HFF-Myc (cell line): Measurements from ENCODE around the gene KIF1A.

Experiments used
- DNase-seq: peaks from one replicate; pipeline ENCODE4 v3.0.0-alpha.2; 2011; ENCODE audit warnings: low read depth; ENCODE audit errors: extremely low read depth
- H3K4me3 ChIP-seq: replicated peaks from 2 replicates; pipeline ENCODE4 v1.5.1; 2011; ENCODE audit warnings: low read depth, mild to moderate bottlenecking, control low read depth, low read length
- TF ChIP-seq, protein P1 (sequence below): IDR thresholded peaks from 2 replicates; pipeline ENCODE4 v1.5.1; 2012; ENCODE audit warnings: mild to moderate bottlenecking, low read depth, low read length, control low read depth; ENCODE audit errors: missing control alignments

Gene KIF1A

DNA sequence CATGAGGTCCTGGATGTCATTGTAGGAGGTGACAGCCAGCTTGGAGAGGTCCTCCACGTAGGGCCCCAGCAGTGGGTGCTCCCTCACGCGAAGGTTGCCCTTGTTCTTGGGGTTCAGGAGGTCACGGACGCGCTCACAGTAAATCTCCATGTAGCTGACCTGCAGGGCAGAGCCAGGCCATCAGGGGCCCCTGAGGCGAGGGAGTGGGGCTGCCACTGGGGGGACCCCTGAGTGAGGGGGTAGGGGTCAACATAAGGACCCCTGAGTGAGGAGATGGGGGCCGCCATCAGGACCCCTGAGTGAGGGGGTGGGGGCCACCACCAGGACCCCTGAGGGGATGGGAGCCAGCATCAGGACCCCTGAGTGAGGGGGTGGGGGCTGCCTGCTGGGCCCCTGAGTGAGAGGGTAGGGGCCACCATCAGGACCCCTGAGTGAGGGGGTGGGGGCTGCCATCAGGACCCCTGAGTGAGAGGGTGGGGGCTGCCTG is 33.6 kb downstream of the KIF1A start:
- no peak for DNase-seq
- H3K4me3 ChIP-seq = no peak overlapping the region
- TF ChIP-seq, protein P1, sequence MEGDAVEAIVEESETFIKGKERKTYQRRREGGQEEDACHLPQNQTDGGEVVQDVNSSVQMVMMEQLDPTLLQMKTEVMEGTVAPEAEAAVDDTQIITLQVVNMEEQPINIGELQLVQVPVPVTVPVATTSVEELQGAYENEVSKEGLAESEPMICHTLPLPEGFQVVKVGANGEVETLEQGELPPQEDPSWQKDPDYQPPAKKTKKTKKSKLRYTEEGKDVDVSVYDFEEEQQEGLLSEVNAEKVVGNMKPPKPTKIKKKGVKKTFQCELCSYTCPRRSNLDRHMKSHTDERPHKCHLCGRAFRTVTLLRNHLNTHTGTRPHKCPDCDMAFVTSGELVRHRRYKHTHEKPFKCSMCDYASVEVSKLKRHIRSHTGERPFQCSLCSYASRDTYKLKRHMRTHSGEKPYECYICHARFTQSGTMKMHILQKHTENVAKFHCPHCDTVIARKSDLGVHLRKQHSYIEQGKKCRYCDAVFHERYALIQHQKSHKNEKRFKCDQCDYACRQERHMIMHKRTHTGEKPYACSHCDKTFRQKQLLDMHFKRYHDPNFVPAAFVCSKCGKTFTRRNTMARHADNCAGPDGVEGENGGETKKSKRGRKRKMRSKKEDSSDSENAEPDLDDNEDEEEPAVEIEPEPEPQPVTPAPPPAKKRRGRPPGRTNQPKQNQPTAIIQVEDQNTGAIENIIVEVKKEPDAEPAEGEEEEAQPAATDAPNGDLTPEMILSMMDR = no peak

DNA sequence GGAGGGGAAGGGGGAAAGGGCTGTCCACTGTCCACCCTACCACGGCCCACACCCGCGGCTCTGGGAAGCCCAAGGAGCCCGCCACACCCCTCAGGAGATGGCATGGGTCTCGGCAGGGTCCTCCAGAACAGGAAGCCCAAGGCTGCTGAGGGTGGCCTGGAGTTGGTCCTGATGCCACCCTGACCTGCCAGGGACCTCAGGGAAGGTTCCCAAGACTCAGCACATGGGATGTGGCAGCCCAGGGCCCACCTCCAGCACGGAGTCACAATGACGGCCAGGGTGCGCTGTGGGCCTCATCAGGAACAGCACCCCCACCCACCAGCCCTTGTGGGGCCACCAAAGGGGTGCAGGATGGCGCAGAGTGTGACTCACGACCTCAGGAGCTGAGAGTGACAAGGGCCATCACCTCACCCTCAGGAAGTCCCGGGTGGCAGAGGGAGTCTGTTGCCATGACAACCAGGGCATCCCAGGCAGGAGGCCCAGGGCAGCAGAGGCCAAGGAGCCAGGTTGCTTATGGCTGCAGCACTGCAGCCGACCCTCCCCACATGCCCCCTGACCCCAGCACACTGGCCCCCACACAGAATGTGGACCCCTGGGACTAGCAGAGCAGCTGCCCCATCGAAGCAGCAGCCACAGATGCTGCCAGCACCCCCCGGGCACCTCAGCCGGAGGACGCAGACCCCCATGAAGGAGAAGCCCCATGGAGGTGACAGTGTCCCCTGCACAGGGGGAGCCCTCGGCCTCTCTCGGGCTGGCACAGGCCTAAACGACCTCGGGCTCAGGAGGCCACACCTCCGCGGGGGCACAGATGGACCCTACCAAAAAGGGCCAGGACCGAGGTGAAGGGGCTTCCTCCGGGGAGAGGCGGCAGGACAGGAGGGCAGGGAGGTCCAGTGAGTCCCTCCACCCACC is 34.3 kb downstream of the KIF1A start:
- TF ChIP-seq, protein P1 = no peak
- no peak overlapping the region for H3K4me3 ChIP-seq
- DNase-seq = no peak

DNA sequence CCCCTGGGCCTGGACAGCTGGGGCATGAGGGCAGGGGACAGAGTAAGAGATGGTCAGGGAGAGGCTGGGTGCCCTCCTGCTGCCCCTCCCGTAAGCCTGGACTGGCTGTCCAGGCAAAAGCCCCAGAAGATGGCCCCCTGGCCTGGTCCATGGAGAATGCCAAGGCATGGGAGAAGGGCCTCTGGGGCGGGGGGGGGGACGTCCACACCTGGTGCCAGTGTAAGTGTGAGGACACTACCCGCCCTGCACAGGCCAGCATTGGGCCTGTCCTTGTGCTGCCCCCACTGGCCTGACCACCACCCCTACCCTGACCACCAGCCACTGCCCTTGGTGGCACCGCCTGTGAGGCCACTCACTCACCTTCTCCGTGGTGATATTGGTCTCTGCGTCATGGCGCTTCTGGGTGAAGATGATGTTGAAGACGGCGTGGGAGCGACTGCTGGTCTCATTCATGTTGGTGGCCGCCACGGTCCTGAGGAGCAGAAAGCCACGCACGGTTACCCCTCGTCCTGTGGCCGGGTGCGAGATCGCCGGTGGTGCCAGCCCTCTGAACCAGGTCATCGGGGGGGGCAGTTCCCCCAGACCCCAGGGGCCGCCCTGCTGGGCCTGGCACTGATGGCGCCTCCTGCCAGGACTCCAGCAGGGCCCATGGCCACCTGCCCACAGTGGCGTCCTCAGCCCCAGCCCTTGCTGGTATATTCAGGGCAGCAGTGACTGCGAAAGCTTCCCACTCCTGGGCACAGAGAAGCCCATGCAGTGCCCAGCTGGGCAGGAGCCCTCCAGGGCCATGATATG is 35.2 kb downstream of the KIF1A start:
- H3K4me3 ChIP-seq = no peak overlapping the region
- no peak for DNase-seq
- TF ChIP-seq, protein P1 = no peak

DNA sequence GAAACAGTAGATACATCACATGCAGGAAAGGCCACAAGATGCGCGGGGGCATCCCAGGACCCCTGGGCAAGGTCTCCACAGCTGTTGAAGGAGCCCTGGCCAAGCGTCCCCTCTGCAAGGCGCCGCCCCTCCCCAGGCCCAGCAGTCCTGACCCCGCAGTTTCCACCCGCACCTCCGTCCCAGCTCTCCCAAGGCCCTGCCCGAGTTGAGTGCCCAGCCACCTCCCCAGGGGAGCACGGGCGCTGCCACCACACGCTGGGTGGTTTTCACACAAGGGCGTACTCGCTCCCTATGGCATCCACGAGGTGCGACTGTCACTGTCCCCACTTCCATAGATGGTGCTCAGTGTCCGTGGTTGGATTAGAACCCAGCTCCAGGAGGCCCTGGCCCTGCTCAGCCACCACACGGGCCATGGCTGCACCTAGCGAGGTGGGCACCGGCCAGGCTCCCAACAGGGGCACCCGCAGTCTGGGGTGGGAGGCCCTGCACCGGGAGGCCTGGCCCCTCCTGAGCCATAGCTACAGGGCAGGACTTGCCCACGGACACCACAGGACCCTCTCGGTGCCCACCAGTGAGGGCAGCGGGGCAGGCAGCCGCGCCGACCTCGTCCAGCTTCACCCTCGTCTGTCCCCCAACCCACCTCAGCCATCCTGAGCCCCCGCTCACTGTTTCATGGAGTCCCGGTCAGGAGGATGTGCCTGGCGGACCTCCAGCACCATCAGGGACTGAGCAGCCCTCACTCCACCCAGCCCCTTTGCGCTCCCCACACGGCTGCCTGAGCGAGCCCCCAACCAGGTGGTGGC is 36.0 kb downstream of the KIF1A start:
- no peak overlapping the region for H3K4me3 ChIP-seq
- DNase-seq = no peak
- TF ChIP-seq, protein P1 = no peak

DNA sequence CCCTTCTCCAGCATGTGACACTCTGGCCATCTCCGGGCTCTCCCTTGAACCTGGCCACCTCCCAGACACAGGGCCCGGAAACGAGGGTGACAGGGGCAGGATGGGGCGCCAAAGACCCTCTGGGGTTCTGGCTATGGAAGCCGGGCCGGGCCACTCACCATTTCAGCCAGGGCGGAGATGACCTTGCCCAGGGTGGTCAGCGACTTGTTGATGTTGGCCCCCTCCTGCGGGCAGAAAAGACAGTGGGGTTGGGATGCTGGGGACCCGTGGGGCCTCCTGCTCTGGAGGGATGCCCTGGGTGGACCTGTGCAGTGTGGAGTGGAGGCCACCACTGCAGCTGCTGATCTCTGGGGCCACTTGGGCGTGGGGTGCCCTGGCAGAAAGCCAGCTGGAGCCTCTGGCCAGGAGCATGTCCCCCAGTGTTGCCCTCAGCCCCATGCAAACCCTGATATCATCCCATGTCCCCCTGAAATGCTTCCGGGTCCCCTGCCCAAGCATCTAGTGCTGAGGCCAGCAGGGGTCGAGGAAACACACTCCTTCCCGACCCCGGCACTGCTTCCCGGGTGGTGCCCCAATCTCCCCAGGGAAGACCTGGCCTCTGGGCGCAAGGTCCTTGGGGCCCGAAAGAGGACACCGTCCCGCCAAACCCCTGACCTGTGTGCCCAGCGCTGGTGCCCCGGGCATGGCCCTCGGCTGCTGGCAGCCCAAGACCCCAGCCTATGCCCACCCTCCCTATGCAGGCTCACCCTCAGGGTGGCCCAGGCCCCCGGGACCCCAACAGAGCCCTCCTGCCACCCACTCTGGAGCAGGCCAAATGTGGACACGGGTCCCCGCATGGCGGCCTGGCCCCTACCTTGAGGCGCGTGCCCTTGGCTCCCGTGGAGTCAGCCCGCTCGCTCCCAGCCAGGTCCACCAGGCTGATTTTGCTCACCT is 36.9 kb downstream of the KIF1A start:
- TF ChIP-seq, protein P1 = no peak
- no peak for DNase-seq
- H3K4me3 ChIP-seq = no peak overlapping the region
